Thyroid gland (tissue), 4 donors: ENCODE results near the gene GALNT15.

Source experiments
- CTCF ChIP-seq, 6 experiments: fragments of 200-600 bp in 3 of 6; fragments of 450-650 bp in 3 of 6; sonication (generic) in 3 of 6; IDR thresholded peaks; one replicate each; pipeline ENCODE4 v1.5.1; 2016 to 2019; ENCODE audit warnings: antibody characterized with exemption in 6 of 6, mild to moderate bottlenecking in 2 of 6, inconsistent platforms in 1 of 6, moderate library complexity in 1 of 6
- POLR2A ChIP-seq, 2 donors: fragments of 450-650 bp; IDR thresholded peaks; one replicate each; pipeline ENCODE4 v1.6.1; 2017; ENCODE audit warnings: antibody characterized with exemption in 2 of 2, mild to moderate bottlenecking in 2 of 2, moderate library complexity in 1 of 2

GRCh38 chr3:16243706-16244490, 69.4 kb downstream of the GALNT15 start:
- no peak for TF ChIP-seq POLR2A (IDR thresholded peaks at IDR 0.05)
- TF ChIP-seq CTCF (IDR thresholded peaks at IDR 0.05) = no peak
